ENCODE measurements around the gene SP110.
"Not testable (repeated sequence)": the region's sequence is repeated elsewhere in the genome, so short reads cannot be mapped to it uniquely, and the experiment has no call there.

SP110 gene

DNA sequence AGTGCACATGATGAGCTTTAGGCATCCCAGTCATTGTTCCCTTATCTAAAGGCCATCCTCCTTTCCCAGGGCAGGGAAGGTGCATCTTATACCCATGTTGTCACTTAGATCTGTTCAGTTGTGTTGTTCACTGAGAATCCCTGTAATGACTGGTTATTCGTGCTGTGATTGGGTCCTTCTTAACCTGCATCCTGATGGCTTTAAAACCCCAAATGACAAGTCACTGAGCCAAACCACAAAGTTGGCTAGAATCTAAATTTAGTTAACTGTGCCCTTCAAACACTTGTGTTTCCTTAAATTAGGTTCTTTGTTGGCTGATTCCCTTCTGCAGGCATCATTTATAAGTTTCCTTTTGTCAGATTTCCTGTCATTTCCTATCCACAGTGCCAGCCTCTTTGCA is 92.6 kb downstream of the SP110 start:
- no peak for DNase-seq (ENCODE audit: low read depth in 2 of 2)

- no peak for DNase-seq (ENCODE audit: low read depth in 2 of 2)
These were observed 94.9 kb downstream of the SP110 start for GRCh38 chr2:230124757-230125431.

DNA sequence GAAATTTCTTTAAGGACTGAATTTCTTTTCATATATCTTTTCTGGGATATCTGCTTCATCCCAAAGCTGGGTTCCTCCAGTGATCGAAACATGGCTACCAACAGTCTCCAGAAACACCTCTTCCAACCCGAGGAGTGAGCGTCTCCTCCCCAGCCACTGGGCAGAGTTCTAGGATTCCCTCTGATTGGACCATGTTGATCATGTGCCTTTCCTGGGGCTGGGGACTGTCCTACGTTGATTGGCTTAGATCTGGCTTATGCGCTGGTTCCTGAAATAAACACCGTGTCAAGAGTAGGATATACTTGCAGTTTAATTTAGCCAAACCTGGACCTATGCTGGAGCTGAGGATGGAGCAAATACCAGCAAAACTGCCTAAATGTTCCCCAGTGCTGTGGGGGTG is 95.5 kb downstream of the SP110 start:
- no peak for DNase-seq (ENCODE audit: low read depth in 2 of 2)

GRCh38 chr2:230120376-230120775 is 99.4 kb downstream of the SP110 start:
- DNase-seq (ENCODE audit: low read depth in 2 of 2) = not testable (repeated sequence)

- DNase-seq (ENCODE audit: low read depth in 2 of 2) = not testable (repeated sequence)
These were observed 100.0 kb downstream of the SP110 start for GRCh38 chr2:230119827-230120226.
